SH-SY5Y (cell line): ENCODE data around the gene RUFY4.

Source experiments
- GATA2 ChIP-seq: IDR thresholded peaks from 2 replicates; pipeline ENCODE4 v1.6.1; 2011; ENCODE audit warnings: mild to moderate bottlenecking, low read depth, low read length
- GATA3 ChIP-seq: IDR thresholded peaks from 2 replicates; pipeline ENCODE4 v1.6.1; 2011; ENCODE audit warnings: low read depth, mild to moderate bottlenecking, low read length, moderate library complexity

- TF ChIP-seq GATA2, result no peak
- TF ChIP-seq GATA3, result no peak
Measured at GRCh38 chr2:218033590-218034496, 35.2 kb upstream of the RUFY4 start.
